Endodermal cell (in vitro differentiated cells): Measurements from ENCODE around the gene ACAA2. TPM values are rescaled to one million over a fixed set of nuclear protein-coding genes. Genes with fewer than 3 reads are reported as not detected.
"Not testable (repeated sequence)": the region's sequence is repeated elsewhere in the genome, so short reads cannot be mapped to it uniquely, and the experiment has no call there.

ENCODE experiments used
- DNase-seq: peaks from one replicate; pipeline ENCODE4 v3.0.0-alpha.2; 2017
- H3K27ac ChIP-seq: 2 replicates; pipeline ENCODE4 v1.5.1; 2013; ENCODE audit warnings: mild to moderate bottlenecking, low read depth, low read length, moderate library complexity
- H3K27me3 ChIP-seq: 2 replicates; pipeline ENCODE4 v1.6.1; 2013; ENCODE audit warnings: mild to moderate bottlenecking, low read length, moderate library complexity; ENCODE audit not compliant: insufficient read depth, control insufficient read depth, poor library complexity, severe bottlenecking
- H3K36me3 ChIP-seq: 2 replicates; pipeline ENCODE4 v1.7.0; 2013; ENCODE audit warnings: mild to moderate bottlenecking, low read length, moderate library complexity; ENCODE audit not compliant: control insufficient read depth, insufficient read depth
- H3K4me1 ChIP-seq: one replicate; pipeline ENCODE4 v1.7.0; 2013; ENCODE audit warnings: low read length; ENCODE audit not compliant: control insufficient read depth, insufficient read depth
- H3K4me3 ChIP-seq: 2 replicates; pipeline ENCODE4 v1.5.1; 2013; ENCODE audit warnings: mild to moderate bottlenecking, low read length, moderate library complexity
- H3K9ac ChIP-seq: 2 replicates; pipeline ENCODE4 v1.6.1; 2013; ENCODE audit warnings: mild to moderate bottlenecking, low read length, moderate library complexity; ENCODE audit not compliant: poor library complexity, severe bottlenecking; ENCODE audit errors: extremely low read depth
- H3K9me3 ChIP-seq: 2 replicates; pipeline ENCODE4 v1.6.1; 2013; ENCODE audit warnings: mild to moderate bottlenecking, low read length, moderate library complexity; ENCODE audit not compliant: control insufficient read depth
- H3K27ac Mint-ChIP-seq: 2 replicates; pipeline ENCODE4 v1.8.0; 2020; ENCODE audit warnings: mixed read lengths
- H3K27me3 Mint-ChIP-seq: 2 replicates; pipeline ENCODE4 v1.8.0; 2021; ENCODE audit warnings: mild to moderate bottlenecking, mixed read lengths; ENCODE audit not compliant: insufficient read depth
- H3K36me3 Mint-ChIP-seq: 2 replicates; pipeline ENCODE4 v1.8.0; 2020; ENCODE audit warnings: low read depth, mixed read lengths
- H3K4me1 Mint-ChIP-seq: 2 replicates; pipeline ENCODE4 v1.8.0; 2020; ENCODE audit warnings: mixed read lengths
- H3K4me3 Mint-ChIP-seq: 2 replicates; pipeline ENCODE4 v1.8.0; 2020; ENCODE audit warnings: mild to moderate bottlenecking, moderate library complexity, mixed read lengths
- H3K9me3 Mint-ChIP-seq: 2 replicates; pipeline ENCODE4 v1.8.0; 2020; ENCODE audit warnings: mild to moderate bottlenecking, mixed read lengths
- CTCF ChIP-seq: fragments of 200-600 bp; sonication (generic); conservative IDR thresholded peaks from 2 replicates; pipeline ENCODE4 v1.5.0; 2021; ENCODE audit warnings: antibody characterized with exemption, mild to moderate bottlenecking
- WGBS, 2 experiments: methylation state at CpG; one replicate each; pipeline versions ENCODE4 v1.1.5 to v1.1.7; 2013; ENCODE audit warnings: missing lambda C conversion rate in 2 of 2, mixed read lengths in 1 of 2; ENCODE audit not compliant: insufficient coverage in 1 of 2, insufficient read length in 1 of 2; 5-methylcytosine and 5-hydroxymethylcytosine counted together
- total RNA-seq, 2 donors: library from RNA; stranded (reverse); fragmentation: NEBNext Ultra II Directional in 1 of 2; extraction: Animal tissue kit (Norgen Biotek cat#: 25700) in 1 of 2; gene quantifications; 2 replicates in 1 of 2; 3 replicates in 1 of 2; pipeline ENCODE4 v1.2.1, GENCODE V29; 2021

The ACAA2 gene
- total RNA-seq, 2 donors from 2014 or later: 128 to 131 TPM

- no peak for DNase-seq
- peak overlapping the region; percentile 92 for H3K4me3 Mint-ChIP-seq
- peak overlapping the region; percentile 94 for H3K27ac ChIP-seq
These were observed 339 bp downstream of the ACAA2 start for GRCh38 chr18:49813069-49813318.

GRCh38 chr18:49812286-49813068 is 856 bp downstream of the ACAA2 start:
- TF ChIP-seq CTCF: no peak
- Histone ChIP-seq H3K27ac (peak overlapping the region; percentile 6), H3K4me3 (peak overlapping the region; percentile 83), H3K36me3 (peaks cover 14% of the 10 kb centered on the region), H3K9ac (peak overlapping the region; percentile 72), H3K9me3 (peaks cover 32% of the 10 kb centered on the region), H3K27me3 (no peaks in the 10 kb centered on the region), H3K4me1 (no peaks in the 10 kb centered on the region)
- Mint-ChIP-seq H3K36me3 (peaks cover 36% of the 10 kb centered on the region), H3K27ac (peak overlapping the region; percentile 95), H3K4me1 (peaks cover 20% of the 10 kb centered on the region), H3K4me3 (peak overlapping the region; percentile 92), H3K27me3 (peaks cover 2% of the 10 kb centered on the region), H3K9me3 (peaks cover 32% of the 10 kb centered on the region)
- WGBS, 2 experiments: 27 to 41% methylated on average over 9 to 13 of the region's 13 CpGs
- peak; percentile 45 for DNase-seq

More at GRCh38 chr18:49813069-49813318, 339 bp downstream of the ACAA2 start:
- Histone ChIP-seq H3K36me3 (peaks cover 14% of the 10 kb centered on the region), H3K9ac (peak overlapping the region; percentile 72), H3K4me3 (peak overlapping the region; percentile 83), H3K9me3 (peaks cover 27% of the 10 kb centered on the region), H3K4me1 (no peaks in the 10 kb centered on the region), H3K27me3 (no peaks in the 10 kb centered on the region)
- 0% methylated on average over 10 to 17 of the region's 17 CpGs for WGBS, 2 experiments
- Mint-ChIP-seq H3K27me3 (peaks cover 2% of the 10 kb centered on the region), H3K36me3 (peaks cover 35% of the 10 kb centered on the region), H3K27ac (peak overlapping the region; percentile 95), H3K4me1 (peaks cover 22% of the 10 kb centered on the region), H3K9me3 (peaks cover 27% of the 10 kb centered on the region)
- TF ChIP-seq CTCF: no peak

- Mint-ChIP-seq H3K27me3 (peaks cover 2% of the 10 kb centered on the region), H3K27ac (peak overlapping the region; percentile 63), H3K4me3 (peak overlapping the region; percentile 92), H3K9me3 (peaks cover 42% of the 10 kb centered on the region), H3K4me1 (peaks cover 20% of the 10 kb centered on the region), H3K36me3 (peaks cover 43% of the 10 kb centered on the region)
- no peak for TF ChIP-seq CTCF
- DNase-seq: no peak
- peaks cover 22% of the 10 kb centered on the region for H3K36me3 ChIP-seq
- peak overlapping the region; percentile 83 for H3K4me3 ChIP-seq
- H3K27me3 ChIP-seq: no peaks in the 10 kb centered on the region
- H3K9me3 ChIP-seq: peaks cover 44% of the 10 kb centered on the region
- H3K4me1 ChIP-seq: no peaks in the 10 kb centered on the region
- 70 to 73% methylated on average over 2 to 7 of the region's 7 CpGs for WGBS, 2 experiments
- H3K9ac ChIP-seq: no peak overlapping the region
- no peak overlapping the region for H3K27ac ChIP-seq
These were observed 2.0 kb downstream of the ACAA2 start for GRCh38 chr18:49811151-49811938.

GRCh38 chr18:49808553-49809191 is 4.7 kb downstream of the ACAA2 start:
- not testable (repeated sequence) for H3K27ac Mint-ChIP-seq, DNase-seq, H3K27me3 ChIP-seq, H3K9ac ChIP-seq, H3K27me3 Mint-ChIP-seq, H3K4me3 Mint-ChIP-seq, H3K4me1 ChIP-seq, H3K27ac ChIP-seq
- 92 to 99% methylated on average over 9 to 10 of the region's 10 CpGs for WGBS, 2 experiments
- peaks cover 52% of the 10 kb centered on the region for H3K36me3 Mint-ChIP-seq
- H3K4me3 ChIP-seq: peak overlapping the region; percentile 44
- peaks cover 16% of the 10 kb centered on the region for H3K4me1 Mint-ChIP-seq
- H3K9me3 ChIP-seq: peaks cover 51% of the 10 kb centered on the region
- peaks cover 25% of the 10 kb centered on the region for H3K36me3 ChIP-seq
- H3K9me3 Mint-ChIP-seq: peaks cover 48% of the 10 kb centered on the region
